ENCODE measurements around the gene TANGO2.
A peak's percentile ranks its signal among the peaks of the same experiment; 100 is the strongest.

DNA sequence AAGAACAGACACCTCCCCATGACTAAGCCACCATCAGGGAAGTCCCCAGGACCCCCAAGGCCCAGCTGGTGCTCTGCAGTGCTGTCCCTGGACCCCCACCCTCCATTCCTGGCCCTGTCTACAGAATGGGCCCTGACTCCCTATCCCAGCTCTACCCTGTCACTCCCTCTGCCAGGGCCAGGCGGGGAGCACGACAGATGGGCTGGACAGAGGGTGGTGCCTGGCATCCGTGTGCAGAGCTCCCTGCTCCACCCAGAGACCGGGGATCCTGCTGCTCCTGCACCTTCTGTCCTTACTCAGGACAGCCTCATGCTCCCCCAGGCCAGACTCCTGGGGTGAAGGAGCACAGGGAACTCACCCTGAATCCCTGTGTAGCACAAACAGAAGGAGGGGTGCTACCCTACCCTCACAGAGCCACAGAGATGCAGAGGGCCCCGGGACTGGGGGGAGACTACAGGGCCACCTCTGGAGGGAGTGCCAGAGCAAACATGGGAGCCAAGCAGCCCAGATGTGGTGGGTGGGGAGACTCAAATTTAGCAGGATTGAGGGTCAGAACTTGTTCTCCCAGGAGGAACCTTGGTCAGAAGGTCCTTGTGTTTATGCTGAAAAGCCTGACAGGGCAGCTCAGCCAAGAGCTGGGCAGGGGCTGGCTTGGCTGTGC is 6.3 kb upstream of the TANGO2 start:
- TF ChIP-seq RFX5 (IDR thresholded peaks at IDR 0.05; ENCODE audit: borderline replicate concordance, low read depth, low read length) (no peak), HDAC2 (IDR thresholded peaks at IDR 0.05; ENCODE audit: borderline replicate concordance in 1 of 2, low read depth in 2 of 2, low read length in 2 of 2) (no peak), POLR2AphosphoS5 (IDR thresholded peaks at IDR 0.05; ENCODE audit: low read depth, low read length) (no peak), RAD21 (IDR thresholded peaks at IDR 0.05 in 1 of 2, conservative IDR thresholded peaks at IDR 0.05 in 1 of 2; ENCODE audit: low read depth in 2 of 2, low read length in 2 of 2) (no peak), JUN (IDR thresholded peaks at IDR 0.05; ENCODE audit: low read depth, low read length) (no peak), EP300 (IDR thresholded peaks at IDR 0.05; ENCODE audit: borderline replicate concordance in 1 of 2, low read depth in 2 of 2, low read length in 2 of 2) (no peak), JUND (IDR thresholded peaks at IDR 0.05; ENCODE audit: low read length) (no peak), EZH2 (IDR thresholded peaks at IDR 0.05; ENCODE audit: low read depth, low read length, severe bottlenecking) (no peak), TAF1 (IDR thresholded peaks at IDR 0.05; ENCODE audit: low read depth, low read length) (no peak)
- TF ChIP-seq, protein P1, sequence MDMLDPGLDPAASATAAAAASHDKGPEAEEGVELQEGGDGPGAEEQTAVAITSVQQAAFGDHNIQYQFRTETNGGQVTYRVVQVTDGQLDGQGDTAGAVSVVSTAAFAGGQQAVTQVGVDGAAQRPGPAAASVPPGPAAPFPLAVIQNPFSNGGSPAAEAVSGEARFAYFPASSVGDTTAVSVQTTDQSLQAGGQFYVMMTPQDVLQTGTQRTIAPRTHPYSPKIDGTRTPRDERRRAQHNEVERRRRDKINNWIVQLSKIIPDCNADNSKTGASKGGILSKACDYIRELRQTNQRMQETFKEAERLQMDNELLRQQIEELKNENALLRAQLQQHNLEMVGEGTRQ (IDR thresholded peaks at IDR 0.05; ENCODE audit: low read length): no peak
- TF ChIP-seq, protein P2, sequence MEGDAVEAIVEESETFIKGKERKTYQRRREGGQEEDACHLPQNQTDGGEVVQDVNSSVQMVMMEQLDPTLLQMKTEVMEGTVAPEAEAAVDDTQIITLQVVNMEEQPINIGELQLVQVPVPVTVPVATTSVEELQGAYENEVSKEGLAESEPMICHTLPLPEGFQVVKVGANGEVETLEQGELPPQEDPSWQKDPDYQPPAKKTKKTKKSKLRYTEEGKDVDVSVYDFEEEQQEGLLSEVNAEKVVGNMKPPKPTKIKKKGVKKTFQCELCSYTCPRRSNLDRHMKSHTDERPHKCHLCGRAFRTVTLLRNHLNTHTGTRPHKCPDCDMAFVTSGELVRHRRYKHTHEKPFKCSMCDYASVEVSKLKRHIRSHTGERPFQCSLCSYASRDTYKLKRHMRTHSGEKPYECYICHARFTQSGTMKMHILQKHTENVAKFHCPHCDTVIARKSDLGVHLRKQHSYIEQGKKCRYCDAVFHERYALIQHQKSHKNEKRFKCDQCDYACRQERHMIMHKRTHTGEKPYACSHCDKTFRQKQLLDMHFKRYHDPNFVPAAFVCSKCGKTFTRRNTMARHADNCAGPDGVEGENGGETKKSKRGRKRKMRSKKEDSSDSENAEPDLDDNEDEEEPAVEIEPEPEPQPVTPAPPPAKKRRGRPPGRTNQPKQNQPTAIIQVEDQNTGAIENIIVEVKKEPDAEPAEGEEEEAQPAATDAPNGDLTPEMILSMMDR (IDR thresholded peaks at IDR 0.05; ENCODE audit: control extremely low read depth in 1 of 3, insufficient read depth in 1 of 3, low read depth in 1 of 3, low read length in 3 of 3): peak in 1 of 3 experiments; percentile 3; a peak in 1 of 4 replicates
- TF ChIP-seq, protein P3, sequence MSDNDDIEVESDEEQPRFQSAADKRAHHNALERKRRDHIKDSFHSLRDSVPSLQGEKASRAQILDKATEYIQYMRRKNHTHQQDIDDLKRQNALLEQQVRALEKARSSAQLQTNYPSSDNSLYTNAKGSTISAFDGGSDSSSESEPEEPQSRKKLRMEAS (IDR thresholded peaks at IDR 0.05): no peak

Measured in H1 (cell line).